Neuronal stem cell (in vitro differentiated cells): ENCODE data around the gene ABCD1.

ENCODE experiments used
- DNase-seq: peaks from one replicate; pipeline ENCODE4 v3.0.0-alpha.2; 2013; ENCODE audit warnings: low spot score
- H2AFZ ChIP-seq: one replicate; pipeline ENCODE4 v1.6.1; 2013; ENCODE audit warnings: mild to moderate bottlenecking, low read length, inconsistent platforms
- H2AK5ac ChIP-seq: 2 replicates; pipeline ENCODE4 v1.6.1; 2013; ENCODE audit warnings: low read depth, mild to moderate bottlenecking, inconsistent platforms, low read length, moderate library complexity, mixed read lengths
- H2BK120ac ChIP-seq: 2 replicates; pipeline ENCODE4 v1.6.1; 2013; ENCODE audit warnings: low read depth, mild to moderate bottlenecking, inconsistent platforms, low read length, moderate library complexity, mixed read lengths
- H2BK12ac ChIP-seq: one replicate; pipeline ENCODE4 v1.6.1; 2013; ENCODE audit warnings: low read length, inconsistent platforms
- H2BK15ac ChIP-seq: 2 replicates; pipeline ENCODE4 v1.6.1; 2013; ENCODE audit warnings: mild to moderate bottlenecking, low read length, inconsistent platforms, mixed read lengths
- H2BK5ac ChIP-seq: one replicate; pipeline ENCODE4 v1.6.1; 2013; ENCODE audit warnings: inconsistent platforms, mild to moderate bottlenecking, low read length, moderate library complexity
- H3K14ac ChIP-seq: one replicate; pipeline ENCODE4 v1.6.1; 2013; ENCODE audit warnings: low read length, inconsistent platforms
- H3K18ac ChIP-seq: 2 replicates; pipeline ENCODE4 v1.6.1; 2013; ENCODE audit warnings: low read length, inconsistent platforms
- H3K23ac ChIP-seq: 2 replicates; pipeline ENCODE4 v1.6.1; 2013; ENCODE audit warnings: low read depth, mild to moderate bottlenecking, mixed read lengths, low read length, inconsistent platforms; ENCODE audit not compliant: poor library complexity
- H3K27ac ChIP-seq: replicated peaks from 3 replicates; pipeline ENCODE4 v1.5.1; 2013; ENCODE audit warnings: low read length, inconsistent platforms
- H3K27me3 ChIP-seq, 3 experiments: 2 replicates each; pipeline ENCODE4 v1.6.1; 2013; ENCODE audit warnings: low read length in 3 of 3, mild to moderate bottlenecking in 2 of 3, inconsistent platforms in 1 of 3, low read depth in 1 of 3, mixed read lengths in 1 of 3, moderate library complexity in 1 of 3; ENCODE audit not compliant: control insufficient read depth in 3 of 3, insufficient read depth in 3 of 3
- H3K36me3 ChIP-seq, 2 donors: replicated peaks in 1 of 2; 2 replicates each; pipeline ENCODE4 v1.6.1; 2013; ENCODE audit warnings: low read length in 2 of 2; ENCODE audit not compliant: control insufficient read depth in 2 of 2, insufficient read depth in 2 of 2
- H3K4ac ChIP-seq: 2 replicates; pipeline ENCODE4 v1.6.1; 2013; ENCODE audit warnings: inconsistent platforms, mild to moderate bottlenecking, low read length, moderate library complexity
- H3K4me1 ChIP-seq, 2 donors: 1 replicate in 1 of 2; 2 replicates in 1 of 2; pipeline ENCODE4 v1.6.1; 2013; ENCODE audit warnings: low read length in 2 of 2, low read depth in 1 of 2; ENCODE audit not compliant: control insufficient read depth in 2 of 2, insufficient read depth in 1 of 2
- H3K4me2 ChIP-seq: one replicate; pipeline ENCODE4 v1.6.1; 2013; ENCODE audit warnings: mild to moderate bottlenecking, low read length, inconsistent platforms; ENCODE audit not compliant: insufficient read depth, poor library complexity, severe bottlenecking
- H3K4me3 ChIP-seq, 2 donors: 2 replicates each; pipeline ENCODE4 v1.5.1; 2013; ENCODE audit warnings: low read length in 2 of 2, mild to moderate bottlenecking in 2 of 2, inconsistent platforms in 1 of 2, moderate library complexity in 1 of 2
- H3K79me1 ChIP-seq: one replicate; pipeline ENCODE4 v1.6.1; 2013; ENCODE audit warnings: low read depth, mild to moderate bottlenecking, inconsistent platforms, low read length, moderate library complexity
- H3K9ac ChIP-seq: one replicate; pipeline ENCODE4 v1.6.1; 2013; ENCODE audit warnings: mild to moderate bottlenecking, low read depth, low read length, inconsistent platforms; ENCODE audit not compliant: poor library complexity
- H3K9me3 ChIP-seq, 2 donors: replicated peaks in 1 of 2; 2 replicates each; pipeline versions ENCODE3 to v1.6.1; 2013; ENCODE audit warnings: low read length in 2 of 2, mild to moderate bottlenecking in 2 of 2, inconsistent platforms in 1 of 2, low read depth in 1 of 2, mixed read lengths in 1 of 2, moderate library complexity in 1 of 2; ENCODE audit not compliant: control insufficient read depth in 2 of 2, insufficient read depth in 1 of 2
- H4K8ac ChIP-seq: one replicate; pipeline ENCODE4 v1.6.1; 2013; ENCODE audit warnings: low read depth, mild to moderate bottlenecking, inconsistent platforms, low read length, moderate library complexity
- H4K91ac ChIP-seq: one replicate; pipeline ENCODE4 v1.6.1; 2013; ENCODE audit warnings: low read length, low read depth, mild to moderate bottlenecking, inconsistent platforms; ENCODE audit not compliant: poor library complexity
- WGBS, 2 donors: extraction: QIAGEN DNeasy Blood & Tissue Kit; methylation state at CpG; one replicate each; pipeline ENCODE4 v1.1.7; 2013; ENCODE audit warnings: missing lambda C conversion rate in 2 of 2, mixed read lengths in 1 of 2; ENCODE audit not compliant: insufficient read length in 2 of 2, insufficient replicate concordance in 1 of 2; ENCODE audit errors: extremely low coverage in 2 of 2; 5-methylcytosine and 5-hydroxymethylcytosine counted together

ABCD1 gene

GRCh38 chrX:153792368-153792767 is 67.7 kb downstream of the ABCD1 start:
- no peak overlapping the region for H3K9ac ChIP-seq
- no CpG with 5 or more reads among the region's 6 CpGs for WGBS, 2 donors
- no peak overlapping the region for H4K91ac ChIP-seq
- H2AK5ac ChIP-seq: no peak overlapping the region
- no peak overlapping the region for H2BK120ac ChIP-seq
- H3K14ac ChIP-seq: no peak overlapping the region
- peaks cover 5% of the 10 kb centered on the region in 2 donors for H3K4me1 ChIP-seq
- peak overlapping the region in 1 of 2 donors; percentile 78 for H3K4me3 ChIP-seq
- H3K9me3 ChIP-seq: peaks cover 0 to 4% of the 10 kb centered on the region in 2 donors
- no peak overlapping the region for H3K18ac ChIP-seq
- peaks cover 5 to 32% of the 10 kb centered on the region in 2 donors for H3K36me3 ChIP-seq
- no peak overlapping the region for H3K23ac ChIP-seq
- H3K27ac ChIP-seq: no peak overlapping the region
- no peak overlapping the region for H2AFZ ChIP-seq
- no peak overlapping the region for H2BK15ac ChIP-seq
- DNase-seq: no peak
- H2BK5ac ChIP-seq: no peak overlapping the region
- H3K4me2 ChIP-seq: no peak overlapping the region
- H3K4ac ChIP-seq: no peak overlapping the region
- peaks cover 0 to 14% (median 0%) of the 10 kb centered on the region in 3 experiments for H3K27me3 ChIP-seq
- no peak overlapping the region for H2BK12ac ChIP-seq
- H4K8ac ChIP-seq: no peak overlapping the region
- peaks cover 6% of the 10 kb centered on the region for H3K79me1 ChIP-seq

- Histone ChIP-seq H3K9ac (no peak overlapping the region), H3K27me3 (peaks cover 0 to 14% (median 0%) of the 10 kb centered on the region in 3 experiments), H4K8ac (no peak overlapping the region), H3K9me3 (peaks cover 0 to 4% of the 10 kb centered on the region in 2 donors), H3K14ac (no peak overlapping the region), H2BK15ac (no peak overlapping the region), H3K27ac (no peak overlapping the region), H4K91ac (no peak overlapping the region), H2BK12ac (no peak overlapping the region), H2AK5ac (no peak overlapping the region), H2AFZ (no peak overlapping the region), H3K4me3 (peak overlapping the region; percentile 78 to 88), H3K4me2 (peak overlapping the region; percentile 66), H3K4me1 (peaks cover 5% of the 10 kb centered on the region in 2 donors), H3K18ac (no peak overlapping the region), H3K4ac (no peak overlapping the region), H2BK5ac (no peak overlapping the region), H2BK120ac (no peak overlapping the region), H3K36me3 (peaks cover 5 to 39% of the 10 kb centered on the region in 2 donors), H3K79me1 (peaks cover 6% of the 10 kb centered on the region), H3K23ac (no peak overlapping the region)
- no CpG with 5 or more reads among the region's 7 CpGs for WGBS, 2 donors
- DNase-seq: no peak
Measured at GRCh38 chrX:153793291-153793690, 68.6 kb downstream of the ABCD1 start.
